Ovary (tissue), 3 donors: ENCODE measurements around the gene SLC52A3.

Source experiments
- POLR2A ChIP-seq: fragments of 450-650 bp; IDR thresholded peaks from one replicate; pipeline ENCODE4 v1.6.1; 2017; ENCODE audit warnings: antibody characterized with exemption, mild to moderate bottlenecking, moderate library complexity
- TF ChIP-seq, protein P1 (sequence below), 3 donors: fragments of 450-650 bp in 2 of 3; fragments of 200-600 bp in 1 of 3; IDR thresholded peaks; one replicate each; pipeline versions ENCODE4 v1.5.1 to v1.8.0; 2016 to 2022; ENCODE audit warnings: antibody characterized with exemption in 3 of 3, mild to moderate bottlenecking in 1 of 3
- donor health status: DM: no; HTN: no; CAD: no.

DNA sequence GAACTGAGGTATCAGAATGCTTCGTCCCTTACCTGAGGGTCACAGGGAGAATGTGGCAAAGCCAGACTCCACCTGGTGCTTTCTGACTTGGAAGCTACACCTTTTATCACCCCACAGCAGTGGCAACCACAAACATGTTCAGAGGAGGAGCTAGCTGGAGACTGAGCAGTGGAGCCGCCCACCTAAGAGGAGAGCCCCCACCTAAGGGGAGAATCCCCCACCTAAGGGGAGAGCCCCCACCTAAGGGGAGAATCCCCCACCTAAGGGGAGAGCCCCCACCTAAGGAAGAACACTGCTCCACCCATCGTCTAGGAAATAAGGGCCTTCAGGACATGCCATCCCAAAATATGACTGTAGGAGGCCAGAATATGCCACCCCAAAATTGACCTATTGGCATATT is 4.0 kb downstream of the SLC52A3 start:
- no peak for TF ChIP-seq POLR2A
- TF ChIP-seq, protein P1, sequence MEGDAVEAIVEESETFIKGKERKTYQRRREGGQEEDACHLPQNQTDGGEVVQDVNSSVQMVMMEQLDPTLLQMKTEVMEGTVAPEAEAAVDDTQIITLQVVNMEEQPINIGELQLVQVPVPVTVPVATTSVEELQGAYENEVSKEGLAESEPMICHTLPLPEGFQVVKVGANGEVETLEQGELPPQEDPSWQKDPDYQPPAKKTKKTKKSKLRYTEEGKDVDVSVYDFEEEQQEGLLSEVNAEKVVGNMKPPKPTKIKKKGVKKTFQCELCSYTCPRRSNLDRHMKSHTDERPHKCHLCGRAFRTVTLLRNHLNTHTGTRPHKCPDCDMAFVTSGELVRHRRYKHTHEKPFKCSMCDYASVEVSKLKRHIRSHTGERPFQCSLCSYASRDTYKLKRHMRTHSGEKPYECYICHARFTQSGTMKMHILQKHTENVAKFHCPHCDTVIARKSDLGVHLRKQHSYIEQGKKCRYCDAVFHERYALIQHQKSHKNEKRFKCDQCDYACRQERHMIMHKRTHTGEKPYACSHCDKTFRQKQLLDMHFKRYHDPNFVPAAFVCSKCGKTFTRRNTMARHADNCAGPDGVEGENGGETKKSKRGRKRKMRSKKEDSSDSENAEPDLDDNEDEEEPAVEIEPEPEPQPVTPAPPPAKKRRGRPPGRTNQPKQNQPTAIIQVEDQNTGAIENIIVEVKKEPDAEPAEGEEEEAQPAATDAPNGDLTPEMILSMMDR (IDR thresholded peaks at IDR 0.05), result no peak
